HUES6 (cell line): Measurements from ENCODE around the gene ZNF747.

Source experiments
- H3K27ac ChIP-seq: 2 replicates; pipeline ENCODE4 v1.7.0; 2013; ENCODE audit warnings: low read depth, mild to moderate bottlenecking, low read length, inconsistent platforms
- H3K27me3 ChIP-seq: 2 replicates; pipeline ENCODE4 v1.6.1; 2013; ENCODE audit warnings: low read length; ENCODE audit not compliant: control insufficient read depth, insufficient read depth
- H3K36me3 ChIP-seq: 2 replicates; pipeline ENCODE4 v1.6.1; 2013; ENCODE audit warnings: low read length; ENCODE audit not compliant: control insufficient read depth, insufficient read depth
- H3K4me1 ChIP-seq: 2 replicates; pipeline ENCODE4 v1.6.1; 2013; ENCODE audit warnings: low read length; ENCODE audit not compliant: control insufficient read depth, insufficient read depth
- H3K4me3 ChIP-seq: 2 replicates; pipeline ENCODE4 v1.5.1; 2013; ENCODE audit warnings: low read depth, low read length
- H3K9ac ChIP-seq: one replicate; pipeline ENCODE4 v1.6.1; 2013; ENCODE audit warnings: mild to moderate bottlenecking, low read length
- H3K9me3 ChIP-seq: 2 replicates; pipeline ENCODE4 v1.6.1; 2013; ENCODE audit warnings: low read depth, low read length; ENCODE audit not compliant: control insufficient read depth, insufficient read depth

Gene ZNF747

GRCh38 chr16:30567160-30567990 lies 32.7 kb upstream of the ZNF747 start:
- no peak overlapping the region for H3K27ac ChIP-seq

GRCh38 chr16:30566531-30566930 lies 31.9 kb upstream of the ZNF747 start:
- Histone ChIP-seq H3K27me3 (no peaks in the 10 kb centered on the region), H3K9ac (no peak overlapping the region), H3K4me1 (peaks cover 11% of the 10 kb centered on the region; the same call in 1 of the 2 replicates), H3K4me3 (no peak overlapping the region), H3K36me3 (no peaks in the 10 kb centered on the region), H3K27ac (no peak overlapping the region), H3K9me3 (no peaks in the 10 kb centered on the region)

More at GRCh38 chr16:30567160-30567990, 32.7 kb upstream of the ZNF747 start:
- Histone ChIP-seq H3K9me3 (no peaks in the 10 kb centered on the region), H3K27me3 (no peaks in the 10 kb centered on the region), H3K4me1 (peaks cover 11% of the 10 kb centered on the region; the same call in 1 of the 2 replicates), H3K9ac (no peak overlapping the region), H3K36me3 (no peaks in the 10 kb centered on the region), H3K4me3 (no peak overlapping the region)

GRCh38 chr16:30565984-30566383 lies 31.3 kb upstream of the ZNF747 start:
- Histone ChIP-seq H3K36me3 (no peaks in the 10 kb centered on the region), H3K27ac (no peak overlapping the region), H3K9ac (no peak overlapping the region), H3K9me3 (no peaks in the 10 kb centered on the region), H3K4me1 (peaks cover 11% of the 10 kb centered on the region; the same call in 1 of the 2 replicates), H3K4me3 (no peak overlapping the region), H3K27me3 (no peaks in the 10 kb centered on the region)

GRCh38 chr16:30565526-30565925 lies 30.9 kb upstream of the ZNF747 start:
- Histone ChIP-seq H3K9ac (no peak overlapping the region), H3K27ac (no peak overlapping the region), H3K9me3 (no peaks in the 10 kb centered on the region), H3K4me1 (peaks cover 11% of the 10 kb centered on the region; the same call in 1 of the 2 replicates), H3K27me3 (no peaks in the 10 kb centered on the region), H3K36me3 (no peaks in the 10 kb centered on the region), H3K4me3 (no peak overlapping the region)

GRCh38 chr16:30562021-30562420 lies 27.4 kb upstream of the ZNF747 start:
- Histone ChIP-seq H3K4me3 (no peak overlapping the region), H3K36me3 (no peaks in the 10 kb centered on the region), H3K9ac (no peak overlapping the region), H3K27ac (no peak overlapping the region), H3K27me3 (no peaks in the 10 kb centered on the region), H3K4me1 (peaks cover 4% of the 10 kb centered on the region; the same call in 1 of the 2 replicates), H3K9me3 (no peaks in the 10 kb centered on the region)

GRCh38 chr16:30561089-30561816 lies 26.6 kb upstream of the ZNF747 start:
- peak overlapping the region; percentile 45; the same call in 1 of the 2 replicates for H3K4me3 ChIP-seq
- H3K36me3 ChIP-seq, result no peaks in the 10 kb centered on the region
- no peak overlapping the region for H3K27ac ChIP-seq
- no peak overlapping the region for H3K9ac ChIP-seq
- no peaks in the 10 kb centered on the region for H3K27me3 ChIP-seq
- peaks cover 6% of the 10 kb centered on the region; the same call in 1 of the 2 replicates for H3K4me1 ChIP-seq
- no peaks in the 10 kb centered on the region for H3K9me3 ChIP-seq

- Histone ChIP-seq H3K27me3 (no peaks in the 10 kb centered on the region), H3K27ac (no peak overlapping the region), H3K4me1 (peaks cover 9% of the 10 kb centered on the region; the same call in 1 of the 2 replicates), H3K9me3 (no peaks in the 10 kb centered on the region), H3K9ac (no peak overlapping the region), H3K36me3 (peaks cover 15% of the 10 kb centered on the region; the same call in 1 of the 2 replicates), H3K4me3 (no peak overlapping the region)
Measured at GRCh38 chr16:30559690-30560089, 25.0 kb upstream of the ZNF747 start.

GRCh38 chr16:30558789-30559377 lies 24.2 kb upstream of the ZNF747 start:
- Histone ChIP-seq H3K9me3 (no peaks in the 10 kb centered on the region), H3K4me3 (peak overlapping the region; percentile 53), H3K27me3 (no peaks in the 10 kb centered on the region), H3K4me1 (peaks cover 9% of the 10 kb centered on the region; the same call in 1 of the 2 replicates), H3K9ac (peak overlapping the region; percentile 69), H3K36me3 (peaks cover 21% of the 10 kb centered on the region), H3K27ac (peak overlapping the region; percentile 92; the same call in 1 of the 2 replicates)

GRCh38 chr16:30557957-30558788 lies 23.5 kb upstream of the ZNF747 start, which contains the start of gene ZNF764:
ZNF764 (minus strand) TSS chr16:30558374; CDS start chr16:30558182, 192 bp downstream.
- H3K36me3 ChIP-seq, result peaks cover 25% of the 10 kb centered on the region
- peak within 1 kb of the TSS; percentile 91 for H3K9ac ChIP-seq
- peaks cover 16% of the 10 kb centered on the region; the same call in 1 of the 2 replicates for H3K4me1 ChIP-seq
- no peaks in the 10 kb centered on the region for H3K27me3 ChIP-seq
- no peaks in the 10 kb centered on the region for H3K9me3 ChIP-seq
- peak within 1 kb of the TSS; percentile 95 for H3K4me3 ChIP-seq
- peak within 1 kb of the TSS; percentile 92 for H3K27ac ChIP-seq

GRCh38 chr16:30557707-30557956 lies 23.0 kb upstream of the ZNF747 start:
- H3K27me3 ChIP-seq, result no peaks in the 10 kb centered on the region
- peaks cover 27% of the 10 kb centered on the region for H3K36me3 ChIP-seq
- H3K4me3 ChIP-seq, result peak overlapping the region; percentile 95
- no peaks in the 10 kb centered on the region for H3K9me3 ChIP-seq
- H3K9ac ChIP-seq, result peak overlapping the region; percentile 91
- peak overlapping the region; percentile 92 for H3K27ac ChIP-seq
- peaks cover 19% of the 10 kb centered on the region; the same call in 1 of the 2 replicates for H3K4me1 ChIP-seq
